Measurements from ENCODE around the gene GALNT2. TPM values are rescaled to one million over a fixed set of nuclear protein-coding genes. Genes with fewer than 3 reads are reported as not detected.

GALNT2 gene
- polyA plus RNA-seq, 1 of the 3 experiments (the other 2 are of a cell fraction), result 118 TPM

DNA sequence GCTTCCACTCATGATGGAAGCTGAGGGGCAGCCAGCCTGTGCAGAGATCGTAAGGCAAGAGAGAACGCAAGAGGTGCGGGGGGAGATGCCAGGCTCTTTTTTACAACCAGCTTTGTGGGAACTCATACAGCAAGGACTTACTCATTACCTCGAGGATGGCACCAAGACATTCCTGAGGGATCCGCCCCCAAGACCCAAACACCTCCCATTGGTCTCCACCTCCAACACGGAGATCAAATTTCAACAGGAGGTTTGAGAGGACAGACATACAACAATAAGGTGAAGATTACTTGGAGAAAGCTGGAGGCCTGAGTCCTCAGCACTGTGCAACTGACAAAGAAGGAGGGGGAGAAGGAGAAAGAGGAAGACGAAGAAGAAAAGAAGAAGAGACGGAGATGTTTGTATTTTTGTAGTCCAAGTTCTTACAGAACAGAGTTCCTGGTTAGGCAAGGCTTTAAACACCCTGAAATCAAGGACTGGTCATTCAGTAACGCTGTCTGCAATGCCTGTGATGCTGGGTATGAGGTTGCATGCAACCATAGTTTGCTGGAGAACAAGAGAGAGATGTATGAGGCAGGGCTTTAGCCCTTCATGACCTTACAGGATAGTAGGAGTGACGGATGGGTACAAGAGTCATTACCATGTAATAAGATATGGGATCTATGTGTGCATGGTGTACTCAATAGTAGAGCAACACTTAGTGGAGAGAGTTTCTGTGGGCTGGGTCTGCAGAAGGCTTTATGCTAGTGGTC, 19.7 kb upstream of the GALNT2 start (continued):
- no peak for TF ChIP-seq NRF1 (IDR thresholded peaks at IDR 0.05; ENCODE audit: low read depth, low read length)
- TF ChIP-seq, protein P1, sequence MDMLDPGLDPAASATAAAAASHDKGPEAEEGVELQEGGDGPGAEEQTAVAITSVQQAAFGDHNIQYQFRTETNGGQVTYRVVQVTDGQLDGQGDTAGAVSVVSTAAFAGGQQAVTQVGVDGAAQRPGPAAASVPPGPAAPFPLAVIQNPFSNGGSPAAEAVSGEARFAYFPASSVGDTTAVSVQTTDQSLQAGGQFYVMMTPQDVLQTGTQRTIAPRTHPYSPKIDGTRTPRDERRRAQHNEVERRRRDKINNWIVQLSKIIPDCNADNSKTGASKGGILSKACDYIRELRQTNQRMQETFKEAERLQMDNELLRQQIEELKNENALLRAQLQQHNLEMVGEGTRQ (IDR thresholded peaks at IDR 0.05; ENCODE audit: borderline replicate concordance, low read depth, low read length), result no peak
- no peak for TF ChIP-seq FOSL2 (IDR thresholded peaks at IDR 0.05; ENCODE audit: borderline replicate concordance, low read depth)
- TF ChIP-seq CHD2 (IDR thresholded peaks at IDR 0.05; ENCODE audit: low read length, partially characterized antibody), result no peak
- TF ChIP-seq, protein P2, sequence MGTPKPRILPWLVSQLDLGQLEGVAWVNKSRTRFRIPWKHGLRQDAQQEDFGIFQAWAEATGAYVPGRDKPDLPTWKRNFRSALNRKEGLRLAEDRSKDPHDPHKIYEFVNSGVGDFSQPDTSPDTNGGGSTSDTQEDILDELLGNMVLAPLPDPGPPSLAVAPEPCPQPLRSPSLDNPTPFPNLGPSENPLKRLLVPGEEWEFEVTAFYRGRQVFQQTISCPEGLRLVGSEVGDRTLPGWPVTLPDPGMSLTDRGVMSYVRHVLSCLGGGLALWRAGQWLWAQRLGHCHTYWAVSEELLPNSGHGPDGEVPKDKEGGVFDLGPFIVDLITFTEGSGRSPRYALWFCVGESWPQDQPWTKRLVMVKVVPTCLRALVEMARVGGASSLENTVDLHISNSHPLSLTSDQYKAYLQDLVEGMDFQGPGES (IDR thresholded peaks at IDR 0.05; ENCODE audit: low read depth, low read length), result no peak
- TF ChIP-seq RFX5 (IDR thresholded peaks at IDR 0.05; ENCODE audit: low read length), result no peak
- no peak for TF ChIP-seq MXI1 (IDR thresholded peaks at IDR 0.05; ENCODE audit: low read depth, low read length)

DNA sequence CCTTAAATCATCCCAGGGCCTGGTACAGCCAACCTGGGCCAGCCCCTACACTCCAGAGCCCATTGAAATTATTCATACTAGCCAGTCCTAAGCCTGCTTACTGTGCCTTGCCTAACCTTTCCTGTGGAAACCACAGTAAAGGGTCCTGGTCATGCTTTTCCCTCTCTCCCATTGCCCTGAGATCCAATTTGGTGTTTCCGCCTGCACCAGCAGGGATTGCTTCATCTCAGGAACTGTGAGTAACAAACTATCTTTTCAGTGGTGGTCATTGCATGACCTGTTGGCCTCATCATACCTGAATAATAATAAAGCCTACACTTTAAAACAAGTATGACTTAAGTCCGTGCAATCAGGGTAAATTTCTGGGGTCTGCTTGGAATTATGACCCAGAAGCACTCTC, 18.7 kb upstream of the GALNT2 start:
- Histone ChIP-seq H3K36me3 (replicated peaks in 1 of 2; ENCODE audit: control insufficient read depth in 1 of 2, insufficient read depth in 2 of 2, low read length in 1 of 2) (no peaks in the 10 kb centered on the region), H3K79me2 (ENCODE audit: insufficient read depth) (no peaks in the 10 kb centered on the region), H3K27ac (ENCODE audit: low read depth in 2 of 2, low read length in 1 of 2) (no peak overlapping the region), H2AFZ (ENCODE audit: low read depth) (no peak overlapping the region), H3K4me1 (ENCODE audit: control insufficient read depth in 1 of 2, insufficient read depth in 2 of 2, low read depth in 1 of 2, low read length in 1 of 2) (no peaks in the 10 kb centered on the region; a peak in 1 of 4 replicates), H3K9me2 (no peaks in the 10 kb centered on the region), H3K4me2 (no peak overlapping the region), H4K20me1 (ENCODE audit: insufficient read depth) (no peaks in the 10 kb centered on the region), H3K9ac (no peak overlapping the region), H3F3A (replicated peaks; ENCODE audit: insufficient read depth) (no peaks in the 10 kb centered on the region), H3K27me3 (ENCODE audit: insufficient read depth) (no peaks in the 10 kb centered on the region; the same call in 1 of the 2 replicates), H3K4me3 (ENCODE audit: low read depth in 2 of 2, low read length in 1 of 2) (no peak overlapping the region), H3K9me3 (no peaks in the 10 kb centered on the region)
- ChIA-PET CTCF (interaction anchor here (1.2 kb wide), 1 partner anchor 17 kb away, joined by 3 read pairs; no protein-coding TSS in a partner anchor), POLR2A (no interaction called here)
- DNase-seq, result no peak
- TF ChIP-seq RCOR1 (IDR thresholded peaks at IDR 0.05; ENCODE audit: low read length) (no peak), MEF2A (IDR thresholded peaks at IDR 0.05; ENCODE audit: borderline replicate concordance, low read depth) (no peak), NFIC (IDR thresholded peaks at IDR 0.05; ENCODE audit: borderline replicate concordance) (no peak), NRF1 (IDR thresholded peaks at IDR 0.05; ENCODE audit: low read depth, low read length) (no peak), TCF12 (IDR thresholded peaks at IDR 0.05) (no peak), GATA2 (CRISPR knock-in tag; IDR thresholded peaks at IDR 0.05) (no peak), SIN3A (IDR thresholded peaks at IDR 0.05; ENCODE audit: borderline replicate concordance, low read depth, low read length) (no peak), ELF1 (IDR thresholded peaks at IDR 0.05) (no peak), MXI1 (IDR thresholded peaks at IDR 0.05; ENCODE audit: low read depth, low read length) (no peak), RAD21 (IDR thresholded peaks at IDR 0.05; ENCODE audit: low read length) (no peak), GABPA (IDR thresholded peaks at IDR 0.05; ENCODE audit: low read depth) (no peak)
- TF ChIP-seq, protein P1 (IDR thresholded peaks at IDR 0.05; ENCODE audit: borderline replicate concordance, low read depth, low read length), result no peak
- TF ChIP-seq, protein P2 (IDR thresholded peaks at IDR 0.05; ENCODE audit: low read depth, low read length), result no peak
- TF ChIP-seq, protein P3, sequence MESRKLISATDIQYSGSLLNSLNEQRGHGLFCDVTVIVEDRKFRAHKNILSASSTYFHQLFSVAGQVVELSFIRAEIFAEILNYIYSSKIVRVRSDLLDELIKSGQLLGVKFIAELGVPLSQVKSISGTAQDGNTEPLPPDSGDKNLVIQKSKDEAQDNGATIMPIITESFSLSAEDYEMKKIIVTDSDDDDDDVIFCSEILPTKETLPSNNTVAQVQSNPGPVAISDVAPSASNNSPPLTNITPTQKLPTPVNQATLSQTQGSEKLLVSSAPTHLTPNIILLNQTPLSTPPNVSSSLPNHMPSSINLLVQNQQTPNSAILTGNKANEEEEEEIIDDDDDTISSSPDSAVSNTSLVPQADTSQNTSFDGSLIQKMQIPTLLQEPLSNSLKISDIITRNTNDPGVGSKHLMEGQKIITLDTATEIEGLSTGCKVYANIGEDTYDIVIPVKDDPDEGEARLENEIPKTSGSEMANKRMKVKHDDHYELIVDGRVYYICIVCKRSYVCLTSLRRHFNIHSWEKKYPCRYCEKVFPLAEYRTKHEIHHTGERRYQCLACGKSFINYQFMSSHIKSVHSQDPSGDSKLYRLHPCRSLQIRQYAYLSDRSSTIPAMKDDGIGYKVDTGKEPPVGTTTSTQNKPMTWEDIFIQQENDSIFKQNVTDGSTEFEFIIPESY (IDR thresholded peaks at IDR 0.05; ENCODE audit: borderline replicate concordance, low read depth), result no peak
- 65% methylated on average over 2 of the region's 2 CpGs for WGBS (ENCODE audit: low lambda C conversion rate)
